ENCODE measurements around the gene MRPL12. TPM values are rescaled to one million over a fixed set of nuclear protein-coding genes. Genes with fewer than 3 reads are reported as not detected.

The MRPL12 gene
- total and polyA plus RNA-seq, 12 donors, result 24.0 to 159 (median 85.6) TPM

- H3K27me3 ChIP-seq, result no peaks in the 10 kb centered on the region
- no peak overlapping the region for H3K27ac ChIP-seq
- peaks cover 0 to 91% of the 10 kb centered on the region in 2 donors for H3K36me3 ChIP-seq (replicated peaks in 1 of 2)
- peaks cover 12 to 17% of the 10 kb centered on the region in 2 donors for H3K4me1 ChIP-seq (replicated peaks in 1 of 2)
- DNase-seq, result no peak
- no peak overlapping the region for H3K4me3 ChIP-seq
- intact Hi-C loops (cut with DNase I), result no loop called here
- TF ChIP-seq CTCF (IDR thresholded peaks at IDR 0.05) (no peak), POLR2A (IDR thresholded peaks at IDR 0.05) (no peak)
- H3K9me3 ChIP-seq (replicated peaks in 1 of 3), result no peaks in the 10 kb centered on the region
- 83 to 92% (median 90%) methylated on average over 20 to 25 of the region's 25 CpGs for WGBS, 4 donors
Observed at GRCh38 chr17:81697261-81698044, 5.7 kb upstream of the MRPL12 start.

GRCh38 chr17:81700353-81701287 lies 2.5 kb upstream of the MRPL12 start:
- Histone ChIP-seq H3K27ac (no peak overlapping the region), H3K4me3 (no peak overlapping the region), H3K27me3 (no peaks in the 10 kb centered on the region), H3K4me1 (replicated peaks in 1 of 2) (peaks cover 19 to 27% of the 10 kb centered on the region in 2 donors), H3K9me3 (replicated peaks in 1 of 3) (no peaks in the 10 kb centered on the region), H3K36me3 (replicated peaks in 1 of 2) (peaks cover 0 to 63% of the 10 kb centered on the region in 2 donors)
- WGBS, 4 donors, result 81 to 89% (median 85%) methylated on average over 15 to 25 of the region's 25 CpGs
- DNase-seq, result no peak
- TF ChIP-seq POLR2A (IDR thresholded peaks at IDR 0.05) (no peak), CTCF (IDR thresholded peaks at IDR 0.05) (no peak)
- intact Hi-C loops (cut with DNase I), result no loop called here

GRCh38 chr17:81701288-81702071 lies 1.7 kb upstream of the MRPL12 start:
- Histone ChIP-seq H3K9me3 (replicated peaks in 1 of 3) (no peaks in the 10 kb centered on the region), H3K4me1 (replicated peaks in 1 of 2) (peaks cover 19 to 27% of the 10 kb centered on the region in 2 donors), H3K27me3 (no peaks in the 10 kb centered on the region), H3K36me3 (replicated peaks in 1 of 2) (peaks cover 0 to 63% of the 10 kb centered on the region in 2 donors), H3K4me3 (peak overlapping the region in 1 of 4 donors; percentile 68), H3K27ac (peak overlapping the region in 2 of 5 donors; percentile 92 to 96)
- no peak for DNase-seq
- intact Hi-C loops (cut with DNase I), result no loop called here
- no peak for TF ChIP-seq CTCF (IDR thresholded peaks at IDR 0.05)
- no peak for TF ChIP-seq POLR2A (IDR thresholded peaks at IDR 0.05)
- WGBS, 4 donors, result 59 to 69% (median 65%) methylated on average over 15 to 23 of the region's 23 CpGs
